ENCODE results near the gene CCDC7.
A peak's percentile ranks its signal among the peaks of the same experiment; 100 is the strongest.
"Not testable (repeated sequence)": the region's sequence is repeated elsewhere in the genome, so short reads cannot be mapped to it uniquely, and the experiment has no call there.

CCDC7 gene

GRCh38 chr10:32909456-32909855, 463.5 kb downstream of the CCDC7 start:
- Histone ChIP-seq H3K4me3 (ENCODE audit: low read depth, low read length) (no peak overlapping the region), H3K4me2 (ENCODE audit: low read length) (no peak overlapping the region), H3K79me2 (peaks cover 8% of the 10 kb centered on the region), H3K27ac (no peak overlapping the region), H3K9me3 (ENCODE audit: control insufficient read depth, low read length) (no peaks in the 10 kb centered on the region), H2AFZ (no peak overlapping the region), H3K36me3 (ENCODE audit: control insufficient read depth, insufficient read depth, low read length) (no peaks in the 10 kb centered on the region), H3K4me1 (no peaks in the 10 kb centered on the region), H3K27me3 (ENCODE audit: control insufficient read depth, insufficient read depth, low read length) (no peaks in the 10 kb centered on the region), H3K9ac (no peak overlapping the region)
- TF ChIP-seq CTCF (IDR thresholded peaks at IDR 0.05): no peak

- H3K4me2 ChIP-seq (ENCODE audit: low read length); H3K27ac ChIP-seq; H2AFZ ChIP-seq; H3K27me3 ChIP-seq (ENCODE audit: control insufficient read depth, insufficient read depth, low read length); H3K9ac ChIP-seq; H3K79me2 ChIP-seq; H3K36me3 ChIP-seq (ENCODE audit: control insufficient read depth, insufficient read depth, low read length); H3K4me1 ChIP-seq; H3K4me3 ChIP-seq (ENCODE audit: low read depth, low read length); H3K9me3 ChIP-seq (ENCODE audit: control insufficient read depth, low read length): not testable (repeated sequence)
Observed at GRCh38 chr10:32909970-32910369, 464.0 kb downstream of the CCDC7 start.

GRCh38 chr10:32911285-32912016, 465.5 kb downstream of the CCDC7 start:
- TF ChIP-seq CTCF (IDR thresholded peaks at IDR 0.05): no peak
- Histone ChIP-seq H3K9ac (no peak overlapping the region), H3K36me3 (ENCODE audit: control insufficient read depth, insufficient read depth, low read length) (no peaks in the 10 kb centered on the region), H3K27me3 (ENCODE audit: control insufficient read depth, insufficient read depth, low read length) (no peaks in the 10 kb centered on the region), H3K9me3 (ENCODE audit: control insufficient read depth, low read length) (no peaks in the 10 kb centered on the region), H3K4me2 (ENCODE audit: low read length) (no peak overlapping the region), H3K4me3 (ENCODE audit: low read depth, low read length) (no peak overlapping the region), H3K27ac (no peak overlapping the region), H2AFZ (no peak overlapping the region), H3K79me2 (peaks cover 18% of the 10 kb centered on the region), H3K4me1 (no peaks in the 10 kb centered on the region)

GRCh38 chr10:32917817-32918216, 471.9 kb downstream of the CCDC7 start:
- not testable (repeated sequence) for H3K9me3 ChIP-seq (ENCODE audit: control insufficient read depth, low read length); H3K9ac ChIP-seq; H2AFZ ChIP-seq; H3K4me1 ChIP-seq; H3K27me3 ChIP-seq (ENCODE audit: control insufficient read depth, insufficient read depth, low read length); H3K4me3 ChIP-seq (ENCODE audit: low read depth, low read length); H3K27ac ChIP-seq; H3K36me3 ChIP-seq (ENCODE audit: control insufficient read depth, insufficient read depth, low read length); H3K4me2 ChIP-seq (ENCODE audit: low read length)
- peaks cover 17% of the 10 kb centered on the region for H3K79me2 ChIP-seq

- Histone ChIP-seq H3K9me3 (ENCODE audit: control insufficient read depth, low read length) (no peaks in the 10 kb centered on the region), H3K9ac (no peak overlapping the region), H2AFZ (no peak overlapping the region), H3K27me3 (ENCODE audit: control insufficient read depth, insufficient read depth, low read length) (no peaks in the 10 kb centered on the region), H3K79me2 (peaks cover 11% of the 10 kb centered on the region), H3K4me3 (ENCODE audit: low read depth, low read length) (no peak overlapping the region), H3K4me1 (peaks cover 15% of the 10 kb centered on the region), H3K27ac (no peak overlapping the region), H3K36me3 (ENCODE audit: control insufficient read depth, insufficient read depth, low read length) (no peaks in the 10 kb centered on the region), H3K4me2 (ENCODE audit: low read length) (no peak overlapping the region)
- TF ChIP-seq CTCF (IDR thresholded peaks at IDR 0.05): no peak
Observed at GRCh38 chr10:32922170-32922569, 476.2 kb downstream of the CCDC7 start.

- H3K36me3 ChIP-seq (ENCODE audit: control insufficient read depth, insufficient read depth, low read length): no peaks in the 10 kb centered on the region
- no peak for TF ChIP-seq CTCF (IDR thresholded peaks at IDR 0.05)
Observed at GRCh38 chr10:32923134-32923533, 477.2 kb downstream of the CCDC7 start.

More at GRCh38 chr10:32923134-32923533, 477.2 kb downstream of the CCDC7 start:
- peak overlapping the region; percentile 41 for H3K27ac ChIP-seq
- H3K79me2 ChIP-seq: peaks cover 8% of the 10 kb centered on the region
- no peak overlapping the region for H3K4me2 ChIP-seq (ENCODE audit: low read length)
- H3K4me3 ChIP-seq (ENCODE audit: low read depth, low read length): no peak overlapping the region
- peaks cover 15% of the 10 kb centered on the region for H3K4me1 ChIP-seq
- no peaks in the 10 kb centered on the region for H3K9me3 ChIP-seq (ENCODE audit: control insufficient read depth, low read length)
- no peaks in the 10 kb centered on the region for H3K27me3 ChIP-seq (ENCODE audit: control insufficient read depth, insufficient read depth, low read length)
- H3K9ac ChIP-seq: no peak overlapping the region
- no peak overlapping the region for H2AFZ ChIP-seq

Data from parathyroid adenoma (tissue), 2 donors.